Neural cell (in vitro differentiated cells): Measurements from ENCODE around the gene ENTPD8. TPM values are rescaled to one million over a fixed set of nuclear protein-coding genes. Genes with fewer than 3 reads are reported as not detected.

Source experiments
- H2AFZ ChIP-seq: fragments of 200-600, 300-800 bp; sonication (generic), shearing (Covaris generic); 2 replicates; pipeline ENCODE4 v1.6.0; 2014; ENCODE audit warnings: low read depth, mild to moderate bottlenecking, antibody characterized with exemption, low read length, moderate library complexity
- H3F3A ChIP-seq: fragments of 200-600 bp; shearing (Covaris generic); 2 replicates; pipeline ENCODE4 v1.6.1; 2016; ENCODE audit warnings: mild to moderate bottlenecking, moderate library complexity, mixed read lengths, antibody characterized with exemption, low read length; ENCODE audit not compliant: insufficient read depth, poor library complexity, severe bottlenecking
- H3K27ac ChIP-seq: fragments of 200-600, 300-800 bp; sonication (generic), shearing (Covaris generic); 2 replicates; pipeline ENCODE4 v1.5.1; 2014; ENCODE audit warnings: mild to moderate bottlenecking, low read length, moderate library complexity
- H3K27me3 ChIP-seq: fragments of 300-800, 200-600 bp; sonication (generic), shearing (Covaris generic); 2 replicates; pipeline ENCODE4 v1.6.0; 2014; ENCODE audit warnings: mild to moderate bottlenecking, low read depth, low read length, moderate library complexity; ENCODE audit not compliant: insufficient read depth
- H3K36me3 ChIP-seq: fragments of 300-800, 200-600 bp; sonication (generic), shearing (Covaris generic); 2 replicates; pipeline ENCODE4 v1.5.1; 2014; ENCODE audit warnings: mild to moderate bottlenecking, antibody characterized with exemption, low read length, moderate library complexity; ENCODE audit not compliant: insufficient read depth
- H3K4me2 ChIP-seq: fragments of 300-800, 200-600 bp; sonication (generic), shearing (Covaris generic); 2 replicates; pipeline ENCODE4 v1.6.0; 2014; ENCODE audit warnings: mild to moderate bottlenecking, low read length
- H3K4me3 ChIP-seq: fragments of 300-800, 200-600 bp; sonication (generic), shearing (Covaris generic); 2 replicates; pipeline ENCODE4 v1.5.1; 2014; ENCODE audit warnings: mild to moderate bottlenecking, low read length, moderate library complexity
- H3K79me2 ChIP-seq: fragments of 200-600 bp; shearing (Covaris generic); replicated peaks from 2 replicates; pipeline ENCODE4 v1.6.0; 2014; ENCODE audit warnings: mild to moderate bottlenecking, low read length, moderate library complexity; ENCODE audit not compliant: insufficient read depth
- H3K9ac ChIP-seq: fragments of 300-800, 200-600 bp; sonication (generic), shearing (Covaris generic); 2 replicates; pipeline ENCODE4 v1.6.1; 2016; ENCODE audit warnings: mild to moderate bottlenecking, low read length, mixed read lengths
- H3K9me2 ChIP-seq: fragments of 200-600 bp; shearing (Covaris generic); 2 replicates; pipeline ENCODE4 v1.6.1; 2016; ENCODE audit warnings: mild to moderate bottlenecking, low read length, mixed read lengths; ENCODE audit not compliant: insufficient read depth
- H3K9me3 ChIP-seq: fragments of 200-600, 300-800 bp; sonication (generic), shearing (Covaris generic); 2 replicates; pipeline ENCODE4 v1.6.1; 2016; ENCODE audit warnings: mild to moderate bottlenecking, mixed run types, low read length, moderate library complexity, mixed read lengths
- H4K20me1 ChIP-seq: fragments of 200-600 bp; shearing (Covaris generic); 2 replicates; pipeline ENCODE4 v1.6.1; 2016; ENCODE audit warnings: mild to moderate bottlenecking, mixed run types; ENCODE audit not compliant: insufficient read depth
- EP300 ChIP-seq: fragments of 450-650 bp; conservative IDR thresholded peaks from 2 replicates; pipeline ENCODE4 v1.6.1; 2014; ENCODE audit warnings: antibody characterized with exemption, mild to moderate bottlenecking, moderate library complexity; ENCODE audit not compliant: poor library complexity, severe bottlenecking
- EZH2 ChIP-seq: fragments of 200-600, 300-800 bp; shearing (Covaris generic), sonication (generic); IDR thresholded peaks from 2 replicates; pipeline ENCODE4 v1.6.1; 2014; ENCODE audit warnings: antibody characterized with exemption, low read length, borderline replicate concordance, mild to moderate bottlenecking; ENCODE audit not compliant: insufficient read depth, poor library complexity, severe bottlenecking
- MXI1 ChIP-seq: fragments of 450-650 bp; conservative IDR thresholded peaks from 2 replicates; pipeline ENCODE4 v1.6.1; 2014; ENCODE audit warnings: antibody characterized with exemption, mild to moderate bottlenecking; ENCODE audit not compliant: poor library complexity, severe bottlenecking
- POLR2AphosphoS5 ChIP-seq: IDR thresholded peaks from 2 replicates; pipeline ENCODE4 v1.6.1; 2012
- RAD21 ChIP-seq: fragments of 450-650 bp; conservative IDR thresholded peaks from 2 replicates; pipeline ENCODE4 v1.6.1; 2014; ENCODE audit warnings: antibody characterized with exemption, mild to moderate bottlenecking, moderate library complexity
- SMC3 ChIP-seq: fragments of 450-650 bp; conservative IDR thresholded peaks from 2 replicates; pipeline ENCODE4 v1.6.1; 2014; ENCODE audit warnings: antibody characterized with exemption, mild to moderate bottlenecking, moderate library complexity; ENCODE audit not compliant: poor library complexity
- TAF1 ChIP-seq: IDR thresholded peaks from 2 replicates; pipeline ENCODE4 v1.6.1; 2012; ENCODE audit warnings: low read depth
- polyA plus RNA-seq: library from polyadenylated mRNA; depleted of rRNA; stranded (reverse); fragments of >200 nt; gene quantifications from 2 replicates; pipeline ENCODE4 v1.2.3, GENCODE V29; 2014
- TF ChIP-seq, protein P1 (sequence below): IDR thresholded peaks from 2 replicates; pipeline ENCODE4 v1.6.1; 2012; ENCODE audit warnings: borderline replicate concordance
- TF ChIP-seq, protein P2 (sequence below): fragments of 450-650 bp; IDR thresholded peaks from 2 replicates; pipeline ENCODE4 v1.5.1; 2014; ENCODE audit warnings: antibody characterized with exemption, mild to moderate bottlenecking, moderate library complexity; ENCODE audit not compliant: poor library complexity, severe bottlenecking

The ENTPD8 gene
- polyA plus RNA-seq, 1 donor from 2014 or later, result not detected

DNA sequence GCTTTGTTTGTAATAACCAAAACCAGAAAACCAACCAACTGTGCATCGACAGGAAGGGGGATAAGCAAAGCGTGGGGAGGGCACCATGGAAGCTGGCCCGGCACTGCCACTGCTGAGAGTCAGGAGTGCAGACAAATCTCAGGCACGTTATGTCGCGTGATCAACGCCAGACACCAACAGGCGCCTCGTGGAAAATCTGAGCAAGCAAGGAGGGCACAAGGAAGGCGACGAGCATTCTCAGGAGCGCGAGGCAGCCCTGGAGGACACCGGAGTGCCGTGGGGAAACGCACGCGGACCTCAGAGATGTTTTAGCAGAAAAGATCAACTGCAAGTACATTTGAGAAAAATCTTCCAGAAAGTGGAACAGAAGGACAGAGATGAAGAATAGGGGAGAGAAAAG, 33.1 kb upstream of the ENTPD8 start:
- Histone ChIP-seq H3K9me2 (no peaks in the 10 kb centered on the region), H3K9ac (no peak overlapping the region), H3K79me2 (no peaks in the 10 kb centered on the region), H2AFZ (no peak overlapping the region), H3K4me2 (no peak overlapping the region), H3K4me3 (no peak overlapping the region), H4K20me1 (no peaks in the 10 kb centered on the region), H3K9me3 (no peaks in the 10 kb centered on the region), H3F3A (no peaks in the 10 kb centered on the region), H3K27me3 (no peaks in the 10 kb centered on the region), H3K36me3 (no peaks in the 10 kb centered on the region), H3K27ac (no peak overlapping the region)
- no peak for TF ChIP-seq MXI1
- no peak for TF ChIP-seq EZH2
- TF ChIP-seq, protein P1, sequence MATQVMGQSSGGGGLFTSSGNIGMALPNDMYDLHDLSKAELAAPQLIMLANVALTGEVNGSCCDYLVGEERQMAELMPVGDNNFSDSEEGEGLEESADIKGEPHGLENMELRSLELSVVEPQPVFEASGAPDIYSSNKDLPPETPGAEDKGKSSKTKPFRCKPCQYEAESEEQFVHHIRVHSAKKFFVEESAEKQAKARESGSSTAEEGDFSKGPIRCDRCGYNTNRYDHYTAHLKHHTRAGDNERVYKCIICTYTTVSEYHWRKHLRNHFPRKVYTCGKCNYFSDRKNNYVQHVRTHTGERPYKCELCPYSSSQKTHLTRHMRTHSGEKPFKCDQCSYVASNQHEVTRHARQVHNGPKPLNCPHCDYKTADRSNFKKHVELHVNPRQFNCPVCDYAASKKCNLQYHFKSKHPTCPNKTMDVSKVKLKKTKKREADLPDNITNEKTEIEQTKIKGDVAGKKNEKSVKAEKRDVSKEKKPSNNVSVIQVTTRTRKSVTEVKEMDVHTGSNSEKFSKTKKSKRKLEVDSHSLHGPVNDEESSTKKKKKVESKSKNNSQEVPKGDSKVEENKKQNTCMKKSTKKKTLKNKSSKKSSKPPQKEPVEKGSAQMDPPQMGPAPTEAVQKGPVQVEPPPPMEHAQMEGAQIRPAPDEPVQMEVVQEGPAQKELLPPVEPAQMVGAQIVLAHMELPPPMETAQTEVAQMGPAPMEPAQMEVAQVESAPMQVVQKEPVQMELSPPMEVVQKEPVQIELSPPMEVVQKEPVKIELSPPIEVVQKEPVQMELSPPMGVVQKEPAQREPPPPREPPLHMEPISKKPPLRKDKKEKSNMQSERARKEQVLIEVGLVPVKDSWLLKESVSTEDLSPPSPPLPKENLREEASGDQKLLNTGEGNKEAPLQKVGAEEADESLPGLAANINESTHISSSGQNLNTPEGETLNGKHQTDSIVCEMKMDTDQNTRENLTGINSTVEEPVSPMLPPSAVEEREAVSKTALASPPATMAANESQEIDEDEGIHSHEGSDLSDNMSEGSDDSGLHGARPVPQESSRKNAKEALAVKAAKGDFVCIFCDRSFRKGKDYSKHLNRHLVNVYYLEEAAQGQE, result no peak
- TF ChIP-seq EP300, result no peak
- TF ChIP-seq SMC3, result no peak
- TF ChIP-seq, protein P2, sequence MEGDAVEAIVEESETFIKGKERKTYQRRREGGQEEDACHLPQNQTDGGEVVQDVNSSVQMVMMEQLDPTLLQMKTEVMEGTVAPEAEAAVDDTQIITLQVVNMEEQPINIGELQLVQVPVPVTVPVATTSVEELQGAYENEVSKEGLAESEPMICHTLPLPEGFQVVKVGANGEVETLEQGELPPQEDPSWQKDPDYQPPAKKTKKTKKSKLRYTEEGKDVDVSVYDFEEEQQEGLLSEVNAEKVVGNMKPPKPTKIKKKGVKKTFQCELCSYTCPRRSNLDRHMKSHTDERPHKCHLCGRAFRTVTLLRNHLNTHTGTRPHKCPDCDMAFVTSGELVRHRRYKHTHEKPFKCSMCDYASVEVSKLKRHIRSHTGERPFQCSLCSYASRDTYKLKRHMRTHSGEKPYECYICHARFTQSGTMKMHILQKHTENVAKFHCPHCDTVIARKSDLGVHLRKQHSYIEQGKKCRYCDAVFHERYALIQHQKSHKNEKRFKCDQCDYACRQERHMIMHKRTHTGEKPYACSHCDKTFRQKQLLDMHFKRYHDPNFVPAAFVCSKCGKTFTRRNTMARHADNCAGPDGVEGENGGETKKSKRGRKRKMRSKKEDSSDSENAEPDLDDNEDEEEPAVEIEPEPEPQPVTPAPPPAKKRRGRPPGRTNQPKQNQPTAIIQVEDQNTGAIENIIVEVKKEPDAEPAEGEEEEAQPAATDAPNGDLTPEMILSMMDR, result no peak
- no peak for TF ChIP-seq TAF1
- no peak for TF ChIP-seq RAD21
- TF ChIP-seq POLR2AphosphoS5, result no peak

DNA sequence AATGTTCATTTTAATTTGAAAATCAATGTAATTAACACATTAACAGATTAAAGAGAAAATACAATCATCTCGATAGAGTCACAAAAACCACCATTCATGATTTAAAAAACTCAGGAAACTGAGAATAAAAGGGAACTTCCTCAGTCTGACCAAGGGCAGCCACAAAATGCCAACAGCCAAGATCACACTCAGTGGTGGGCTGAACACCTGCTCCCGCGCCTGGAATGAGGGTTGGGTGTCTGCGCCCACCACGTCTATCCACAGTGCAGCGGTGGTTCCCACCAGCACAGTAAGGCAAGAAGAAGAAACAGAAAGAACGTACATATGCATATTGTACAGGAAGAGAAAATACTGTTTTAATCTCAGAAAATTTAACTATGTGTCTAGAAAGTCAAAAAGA, 29.6 kb upstream of the ENTPD8 start:
- Histone ChIP-seq H3K4me2 (no peak overlapping the region), H4K20me1 (no peaks in the 10 kb centered on the region), H2AFZ (no peak overlapping the region), H3F3A (no peaks in the 10 kb centered on the region), H3K9me2 (no peaks in the 10 kb centered on the region), H3K79me2 (no peaks in the 10 kb centered on the region), H3K4me3 (no peak overlapping the region), H3K36me3 (no peaks in the 10 kb centered on the region), H3K27ac (no peak overlapping the region), H3K27me3 (no peaks in the 10 kb centered on the region), H3K9ac (no peak overlapping the region), H3K9me3 (no peaks in the 10 kb centered on the region)
- no peak for TF ChIP-seq TAF1
- TF ChIP-seq SMC3, result no peak
- TF ChIP-seq RAD21, result no peak
- TF ChIP-seq, protein P2, result no peak
- no peak for TF ChIP-seq POLR2AphosphoS5
- TF ChIP-seq EZH2, result no peak
- TF ChIP-seq, protein P1, result no peak
- TF ChIP-seq MXI1, result no peak
- no peak for TF ChIP-seq EP300
